HG03196 (cell line): ENCODE results near the gene SCARB1.

Experiments
- ATAC-seq: cut with Tn5 transposase; IDR thresholded peaks from one replicate; pipeline ENCODE4 v1.9.1; 2021; ENCODE audit not compliant: unreplicated experiment

The SCARB1 gene

GRCh38 chr12:124844411-124845397 lies 19.0 kb downstream of the SCARB1 start:
- no peak for ATAC-seq

GRCh38 chr12:124842800-124843510 lies 20.7 kb downstream of the SCARB1 start:
- ATAC-seq: no peak

DNA sequence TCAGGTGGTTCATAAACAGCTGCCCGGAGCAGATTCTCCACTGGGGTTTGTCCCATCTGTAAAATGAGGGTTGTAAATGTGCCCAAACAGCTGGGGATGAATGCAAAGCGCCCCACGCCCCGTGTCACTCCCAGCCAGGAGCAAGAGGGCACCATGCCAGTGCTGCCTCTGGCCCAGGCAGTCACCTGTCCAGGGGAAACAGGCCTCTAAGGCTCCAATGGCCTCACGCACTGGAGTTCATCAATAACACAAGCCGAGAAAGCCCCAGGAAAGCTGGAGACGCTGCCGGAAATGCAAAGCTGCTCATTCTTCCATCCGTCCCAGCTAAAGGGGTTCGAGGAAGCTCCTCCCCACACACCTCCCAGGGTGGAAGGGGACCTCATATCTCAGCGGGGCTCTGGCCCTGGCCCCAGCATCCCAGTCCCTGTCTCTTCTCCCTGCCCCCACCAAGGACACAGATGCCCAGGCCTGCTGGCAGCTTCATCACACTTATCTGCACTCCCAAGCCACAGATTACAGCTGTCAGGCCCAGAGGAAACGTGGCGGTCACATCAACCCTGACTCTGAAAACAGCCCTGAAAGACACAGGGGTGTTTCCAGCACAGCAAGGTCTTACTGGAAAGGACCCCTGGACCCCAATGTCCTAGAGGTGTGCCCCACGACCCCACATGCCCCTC lies 21.5 kb downstream of the SCARB1 start:
- ATAC-seq: no peak

GRCh38 chr12:124841558-124841945 lies 22.1 kb downstream of the SCARB1 start:
- ATAC-seq: no peak

GRCh38 chr12:124837958-124838803 lies 25.5 kb downstream of the SCARB1 start:
- ATAC-seq: no peak

- ATAC-seq: no peak
Observed at GRCh38 chr12:124837249-124837897, 26.3 kb downstream of the SCARB1 start.

- ATAC-seq: no peak
Observed at GRCh38 chr12:124836759-124837158, 26.9 kb downstream of the SCARB1 start.

DNA sequence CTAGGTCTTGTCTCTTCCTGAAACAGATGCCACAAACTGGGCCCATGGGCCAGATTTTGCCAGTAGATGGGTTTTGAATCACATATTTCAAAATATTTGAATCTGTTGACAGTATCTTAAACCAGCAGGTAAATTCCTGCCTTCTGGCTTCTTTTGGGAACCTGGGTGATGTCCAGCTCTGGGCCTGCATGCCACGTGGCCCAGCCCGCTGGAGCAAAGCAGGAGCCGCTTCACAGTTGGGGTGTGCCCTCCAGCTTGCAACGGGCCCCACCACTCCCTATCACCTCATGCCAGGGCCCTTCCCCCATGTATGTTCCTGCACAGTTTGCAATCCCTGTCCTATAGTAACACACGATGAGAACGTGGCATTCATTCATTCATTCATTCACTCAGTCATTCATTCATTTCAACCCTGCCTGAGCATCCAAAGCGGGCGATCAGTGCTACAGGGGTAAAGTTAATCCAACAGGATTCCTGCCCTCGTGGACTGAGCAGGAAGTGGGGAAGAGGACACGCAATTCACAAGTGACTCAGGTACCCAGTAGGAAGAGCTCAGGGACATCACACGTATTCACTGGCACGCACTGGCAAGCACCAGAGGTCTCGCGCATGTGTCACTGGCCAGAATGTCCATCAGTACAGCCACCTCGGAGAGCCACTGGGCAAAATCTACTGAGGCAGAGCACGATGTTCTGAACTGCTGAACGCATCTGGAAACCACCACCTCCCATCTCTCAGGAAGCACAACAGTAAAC lies 27.8 kb downstream of the SCARB1 start:
- no peak for ATAC-seq

GRCh38 chr12:124834822-124835221 lies 28.8 kb downstream of the SCARB1 start:
- ATAC-seq: no peak

- ATAC-seq: no peak
Observed at GRCh38 chr12:124833693-124834122, 30.0 kb downstream of the SCARB1 start.

DNA sequence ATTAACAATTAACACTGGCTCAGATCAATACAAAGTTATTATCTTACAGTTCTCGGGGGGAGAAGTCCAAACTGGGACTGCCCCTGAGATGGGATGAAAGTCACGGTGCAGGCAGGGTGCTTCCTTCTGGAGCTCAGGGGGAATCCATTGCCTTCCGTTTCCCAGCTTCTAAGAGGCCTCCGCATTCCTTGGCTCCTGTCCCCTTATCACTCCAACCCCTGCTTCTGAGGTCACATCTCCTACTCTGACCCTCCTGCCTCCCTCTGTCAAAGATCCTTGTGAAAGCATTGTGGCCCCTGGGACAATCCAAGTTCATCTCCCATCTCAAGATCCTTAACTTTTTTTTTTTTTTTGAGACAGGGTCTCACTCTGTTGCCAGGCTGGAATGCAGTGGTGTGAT lies 30.8 kb downstream of the SCARB1 start:
- no peak for ATAC-seq

- no peak for ATAC-seq
Observed at GRCh38 chr12:124831590-124831989, 32.1 kb downstream of the SCARB1 start.

DNA sequence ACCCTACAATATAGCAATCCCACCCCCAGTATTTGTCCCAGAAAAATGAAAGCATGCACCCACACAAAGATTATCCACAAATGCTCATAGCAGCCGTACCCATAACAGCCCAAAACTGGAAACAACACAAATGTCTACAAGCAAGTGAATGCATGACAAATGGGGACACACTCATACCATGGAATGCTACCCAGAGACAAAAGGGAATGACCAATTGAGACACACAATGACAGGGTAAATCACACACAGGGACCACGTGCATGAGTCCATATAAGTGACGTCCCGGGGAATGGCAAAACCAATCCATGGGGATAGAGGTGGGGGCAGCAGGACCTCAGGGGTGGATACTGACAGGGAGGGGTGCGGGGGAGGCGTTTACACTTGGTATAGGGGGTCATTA lies 33.4 kb downstream of the SCARB1 start:
- no peak for ATAC-seq

DNA sequence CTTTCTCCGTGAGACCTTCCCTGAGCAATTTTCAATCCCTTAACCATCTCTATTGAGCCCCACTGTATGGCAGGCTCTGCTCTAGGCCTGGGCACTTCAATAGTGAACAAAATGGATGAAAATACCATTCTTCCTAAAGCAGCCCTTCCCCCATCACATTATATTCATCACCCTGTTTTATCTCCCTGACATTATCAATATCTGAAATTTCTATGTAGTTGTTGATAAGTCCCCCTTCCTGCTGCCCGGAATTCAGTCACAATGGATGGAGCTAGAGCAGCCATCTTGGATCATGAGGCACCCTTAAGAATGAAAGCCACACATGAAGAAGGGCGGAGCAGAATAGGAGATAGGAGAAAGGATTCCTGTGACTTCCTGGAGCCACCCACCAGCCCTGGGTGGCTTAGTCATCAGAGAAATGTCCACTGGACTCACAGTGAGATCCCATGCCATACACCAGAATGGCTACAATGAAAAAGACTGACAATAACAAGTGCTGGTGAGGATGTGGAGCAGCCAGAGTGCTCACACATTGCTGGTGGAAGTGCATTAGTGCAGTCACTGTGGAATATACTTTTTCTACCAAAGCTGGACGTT lies 33.9 kb downstream of the SCARB1 start:
- no peak for ATAC-seq

DNA sequence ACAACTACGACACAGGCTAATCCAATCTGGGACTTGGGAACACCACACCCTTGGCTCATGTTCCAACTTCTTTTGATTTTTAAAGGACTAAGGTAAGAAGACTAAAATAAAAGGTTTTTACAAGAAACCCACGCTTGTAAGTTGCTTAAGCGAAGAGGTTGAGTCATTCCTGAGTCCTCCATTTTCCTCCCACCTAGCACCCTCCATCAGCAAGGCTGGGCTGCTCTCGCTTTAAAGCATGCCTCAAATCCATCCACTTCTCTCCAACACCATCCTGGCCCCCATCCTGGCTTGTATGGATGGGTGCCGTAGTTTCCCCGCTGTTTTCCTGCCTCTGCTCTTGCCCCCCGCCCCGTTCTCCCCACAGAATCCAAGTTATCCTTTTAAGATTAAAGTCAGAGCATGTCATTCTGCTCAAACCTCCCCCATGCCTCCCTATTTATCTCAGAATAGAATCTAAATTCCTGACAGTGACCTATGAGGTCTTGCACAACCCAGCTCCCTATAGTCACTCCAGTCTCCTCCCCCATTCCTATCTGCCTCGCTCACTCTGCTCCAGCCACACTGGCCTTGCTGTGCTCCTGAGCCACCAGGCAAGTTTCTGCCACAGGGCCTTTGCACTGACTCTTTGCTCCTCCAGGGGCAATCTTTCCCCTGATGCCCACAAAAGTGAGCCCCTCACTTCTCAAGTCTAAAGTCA lies 34.5 kb downstream of the SCARB1 start:
- ATAC-seq: no peak

DNA sequence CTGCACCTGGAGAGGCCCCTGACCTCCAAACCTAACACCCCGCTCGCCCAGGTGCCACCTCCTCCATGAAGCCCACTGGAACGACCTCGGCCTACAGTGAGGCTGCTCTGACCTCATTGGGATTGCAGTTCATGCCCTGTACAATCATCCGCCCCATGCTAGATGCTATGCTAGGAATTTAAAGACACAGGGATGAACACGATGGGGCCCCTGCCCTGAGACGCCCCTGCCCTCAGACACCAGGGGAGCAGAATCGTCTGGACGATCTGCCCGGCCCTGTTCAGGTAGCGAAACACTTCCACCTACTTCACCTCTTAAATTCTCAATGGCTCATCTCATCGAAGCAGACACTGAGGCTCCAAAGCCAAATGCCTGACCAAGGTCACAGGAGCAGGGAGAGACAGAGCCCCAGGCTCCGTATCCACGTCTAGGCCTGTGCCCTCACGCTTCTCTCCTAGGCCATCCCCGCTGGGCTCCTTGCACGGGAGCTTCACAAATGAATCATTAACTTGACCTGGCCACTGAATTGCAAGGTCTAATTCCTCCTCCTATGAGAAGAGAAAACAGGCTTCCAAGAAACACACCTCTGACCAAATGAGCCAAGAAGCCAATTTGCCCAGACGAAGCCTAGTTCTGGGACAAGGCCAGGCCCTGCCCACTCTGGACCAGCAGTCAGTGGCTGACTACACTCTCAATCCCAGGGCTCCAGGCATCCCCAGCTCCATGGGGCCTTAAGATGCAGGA lies 35.2 kb downstream of the SCARB1 start:
- ATAC-seq: no peak

DNA sequence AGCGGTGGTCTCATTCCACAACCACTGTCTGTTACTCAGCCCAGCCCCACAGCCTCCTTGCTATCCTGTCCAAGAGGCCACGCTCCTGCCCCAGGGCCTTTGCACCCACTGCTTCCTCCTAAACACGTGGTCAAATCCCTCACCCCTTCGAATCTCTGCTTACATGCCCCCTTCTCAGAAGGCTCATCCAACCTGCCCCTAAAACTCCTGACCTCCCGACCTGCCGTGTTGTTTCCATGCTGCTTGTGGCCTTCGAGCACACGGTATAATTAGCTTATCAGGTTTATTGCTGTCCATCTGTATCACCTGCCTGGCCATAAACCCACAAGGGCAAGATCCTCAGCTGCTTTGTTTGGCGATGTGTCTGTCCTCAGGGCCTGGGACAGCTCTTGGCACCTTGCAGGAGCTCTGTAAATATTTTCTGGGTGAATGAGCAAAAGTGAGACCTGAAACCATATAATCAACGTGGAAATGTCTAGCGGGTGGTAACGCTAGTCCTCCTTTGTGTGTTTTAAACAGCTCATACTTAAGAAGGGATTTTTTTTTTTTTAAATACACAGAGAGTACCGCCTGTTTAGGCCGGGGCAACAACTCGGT lies 36.0 kb downstream of the SCARB1 start:
- ATAC-seq: no peak
